DOHH2 (cell line): Measurements from ENCODE around the gene OR10H4.
"Not testable (repeated sequence)": the region's sequence is repeated elsewhere in the genome, so short reads cannot be mapped to it uniquely, and the experiment has no call there.

Experiments
- H3F3A ChIP-seq: fragments of 200-600 bp; sonication (generic), shearing (Covaris generic); 2 replicates; pipeline ENCODE4 v1.6.0; 2016; ENCODE audit warnings: antibody characterized with exemption, mild to moderate bottlenecking; ENCODE audit not compliant: control insufficient read depth, insufficient read depth
- H3K27ac ChIP-seq: fragments of 200-600 bp; sonication (generic); 2 replicates; pipeline ENCODE4 v1.5.1; 2014; ENCODE audit warnings: low read depth, mild to moderate bottlenecking, low read length, moderate library complexity
- H3K27me3 ChIP-seq: fragments of 200-600 bp; sonication (generic); 2 replicates; pipeline ENCODE4 v1.6.1; 2014; ENCODE audit warnings: mild to moderate bottlenecking, low read length, mixed read lengths; ENCODE audit not compliant: control insufficient read depth
- H3K36me3 ChIP-seq: fragments of 200-600 bp; sonication (generic); 2 replicates; pipeline ENCODE4 v1.6.1; 2014; ENCODE audit warnings: mild to moderate bottlenecking, low read length, moderate library complexity, mixed read lengths; ENCODE audit not compliant: control insufficient read depth
- H3K4me1 ChIP-seq: fragments of 200-600 bp; sonication (generic); 2 replicates; pipeline ENCODE4 v1.6.1; 2014; ENCODE audit warnings: mild to moderate bottlenecking, low read length, mixed read lengths; ENCODE audit not compliant: control insufficient read depth
- H3K4me2 ChIP-seq: fragments of 200-600 bp; sonication (generic); 2 replicates; pipeline ENCODE4 v1.6.0; 2014; ENCODE audit warnings: mild to moderate bottlenecking, low read length, moderate library complexity
- H3K4me3 ChIP-seq: fragments of 200-600 bp; sonication (generic); 2 replicates; pipeline ENCODE4 v1.5.1; 2014; ENCODE audit warnings: mild to moderate bottlenecking, low read length, mixed read lengths
- H3K79me2 ChIP-seq: fragments of 200-600 bp; sonication (generic); 2 replicates; pipeline ENCODE4 v1.6.1; 2014; ENCODE audit warnings: mild to moderate bottlenecking, low read length, mixed read lengths; ENCODE audit not compliant: control insufficient read depth
- H3K9me2 ChIP-seq: fragments of 200-600 bp; sonication (generic); replicated peaks from 2 replicates; pipeline ENCODE4 v1.6.1; 2014; ENCODE audit warnings: mild to moderate bottlenecking, low read length, mixed read lengths; ENCODE audit not compliant: control insufficient read depth
- H3K9me3 ChIP-seq: fragments of 200-600 bp; sonication (generic); 2 replicates; pipeline ENCODE4 v1.6.1; 2014; ENCODE audit warnings: antibody characterized with exemption, low read length, mixed read lengths; ENCODE audit not compliant: control insufficient read depth, insufficient read depth
- H4K20me1 ChIP-seq: fragments of 200-600 bp; sonication (generic); 2 replicates; pipeline ENCODE4 v1.6.0; 2014; ENCODE audit warnings: low read depth, mild to moderate bottlenecking, antibody characterized with exemption, low read length, moderate library complexity; ENCODE audit not compliant: control insufficient read depth, insufficient read depth
- CTCF ChIP-seq: fragments of 200-600 bp; sonication (generic); IDR thresholded peaks from one replicate; pipeline ENCODE4 v1.5.1; 2014; ENCODE audit warnings: antibody characterized with exemption, mild to moderate bottlenecking, low read depth, low read length; ENCODE audit not compliant: poor library complexity, severe bottlenecking
- EZH2phosphoT487 ChIP-seq: fragments of 200-600 bp; sonication (generic); IDR thresholded peaks from 2 replicates; pipeline ENCODE4 v1.6.1; 2017; ENCODE audit warnings: borderline replicate concordance, mild to moderate bottlenecking, antibody characterized with exemption, low read length, moderate library complexity, mixed read lengths

OR10H4 gene

GRCh38 chr19:15976836-15977689 is 28.3 kb downstream of the OR10H4 start:
- Histone ChIP-seq H3K9me3 (no peaks in the 10 kb centered on the region), H3K4me3 (no peak overlapping the region), H4K20me1 (no peaks in the 10 kb centered on the region), H3K4me1 (no peaks in the 10 kb centered on the region), H3K27ac (no peak overlapping the region), H3K36me3 (no peaks in the 10 kb centered on the region), H3K79me2 (no peaks in the 10 kb centered on the region), H3K4me2 (no peak overlapping the region), H3K9me2 (no peaks in the 10 kb centered on the region), H3F3A (no peaks in the 10 kb centered on the region), H3K27me3 (no peaks in the 10 kb centered on the region)
- TF ChIP-seq EZH2phosphoT487, result no peak
- no peak for TF ChIP-seq CTCF

- H3K27me3 ChIP-seq, result no peaks in the 10 kb centered on the region
- H3K36me3 ChIP-seq, result no peaks in the 10 kb centered on the region
- H3K79me2 ChIP-seq, result no peaks in the 10 kb centered on the region
- H3K4me3 ChIP-seq, result no peak overlapping the region
- no peaks in the 10 kb centered on the region for H3K4me1 ChIP-seq
- H3F3A ChIP-seq, result no peaks in the 10 kb centered on the region
- no peaks in the 10 kb centered on the region for H4K20me1 ChIP-seq
- no peak overlapping the region for H3K4me2 ChIP-seq
- H3K9me3 ChIP-seq, result no peaks in the 10 kb centered on the region
- H3K27ac ChIP-seq, result no peak overlapping the region
- H3K9me2 ChIP-seq, result no peaks in the 10 kb centered on the region
- TF ChIP-seq CTCF (no peak), EZH2phosphoT487 (no peak)
Observed at GRCh38 chr19:15977690-15978089, 28.9 kb downstream of the OR10H4 start.

- Histone ChIP-seq H3K4me3 (no peak overlapping the region), H4K20me1 (no peaks in the 10 kb centered on the region), H3K79me2 (no peaks in the 10 kb centered on the region), H3K4me2 (no peak overlapping the region), H3K36me3 (no peaks in the 10 kb centered on the region), H3K27ac (no peak overlapping the region), H3K27me3 (no peaks in the 10 kb centered on the region), H3K9me2 (no peaks in the 10 kb centered on the region), H3K9me3 (no peaks in the 10 kb centered on the region), H3F3A (no peaks in the 10 kb centered on the region), H3K4me1 (no peaks in the 10 kb centered on the region)
- TF ChIP-seq CTCF, result no peak
- no peak for TF ChIP-seq EZH2phosphoT487
Observed at GRCh38 chr19:15979293-15979692, 30.5 kb downstream of the OR10H4 start.

GRCh38 chr19:15985831-15986230 is 37.0 kb downstream of the OR10H4 start:
- H4K20me1 ChIP-seq, H3K27ac ChIP-seq, H3K27me3 ChIP-seq, H3K4me3 ChIP-seq, H3K9me3 ChIP-seq, H3F3A ChIP-seq, H3K9me2 ChIP-seq, H3K79me2 ChIP-seq, H3K4me2 ChIP-seq, H3K36me3 ChIP-seq, H3K4me1 ChIP-seq: not testable (repeated sequence)
